Measurements from ENCODE around the gene SLC17A8. TPM values are rescaled to one million over a fixed set of nuclear protein-coding genes. Genes with fewer than 3 reads are reported as not detected.
"Not testable (repeated sequence)": the region's sequence is repeated elsewhere in the genome, so short reads cannot be mapped to it uniquely, and the experiment has no call there.

Gene SLC17A8
- total RNA-seq, 1 donor from 2014 or later, result not detected

GRCh38 chr12:100337299-100337698 is 19.6 kb upstream of the SLC17A8 start:
- H3K36me3 Mint-ChIP-seq (ENCODE audit: low read depth, unreplicated experiment), result peaks cover 2% of the 10 kb centered on the region
- Histone ChIP-seq H3K36me3 (ENCODE audit: insufficient read depth, low read length) (peaks cover 23% of the 10 kb centered on the region), H3K79me2 (ENCODE audit: insufficient read depth, low read length) (no peaks in the 10 kb centered on the region), H2AFZ (ENCODE audit: low read depth, low read length) (no peak overlapping the region), H3K9me3 (ENCODE audit: insufficient read depth, low read depth, low read length) (no peaks in the 10 kb centered on the region), H3K27ac (ENCODE audit: low read depth, low read length) (no peak overlapping the region), H3K4me1 (ENCODE audit: insufficient read depth, low read length) (no peaks in the 10 kb centered on the region), H3K4me3 (ENCODE audit: insufficient read depth, low read depth, low read length) (no peak overlapping the region), H3K4me2 (ENCODE audit: low read length) (no peak overlapping the region), H3K27me3 (ENCODE audit: insufficient read depth, low read length) (no peaks in the 10 kb centered on the region), H4K20me1 (ENCODE audit: insufficient read depth, low read length) (no peaks in the 10 kb centered on the region), H3K9ac (ENCODE audit: low read length) (no peak overlapping the region)
- FAIRE-seq (no peak), DNase-seq (ENCODE audit: low read depth) (no peak)
- H3K27ac Mint-ChIP-seq (ENCODE audit: unreplicated experiment), result no peak overlapping the region
- H3K4me3 Mint-ChIP-seq (ENCODE audit: unreplicated experiment), result no peak overlapping the region
- no peaks in the 10 kb centered on the region for H3K27me3 Mint-ChIP-seq (ENCODE audit: low read depth, unreplicated experiment)
- TF ChIP-seq CTCF (IDR thresholded peaks at IDR 0.05; ENCODE audit: insufficient read depth, low read depth, low read length), result no peak
- TF ChIP-seq EZH2 (IDR thresholded peaks at IDR 0.05; ENCODE audit: insufficient read depth, low read length), result no peak
- H3K9me3 Mint-ChIP-seq (ENCODE audit: unreplicated experiment), result no peaks in the 10 kb centered on the region
- H3K4me1 Mint-ChIP-seq (ENCODE audit: low read depth, unreplicated experiment), result no peaks in the 10 kb centered on the region

GRCh38 chr12:100337727-100338126 is 19.1 kb upstream of the SLC17A8 start:
- no peak overlapping the region for H3K27ac ChIP-seq (ENCODE audit: low read depth, low read length)
- H3K4me2 ChIP-seq (ENCODE audit: low read length), result no peak overlapping the region
- H3K27ac Mint-ChIP-seq (ENCODE audit: unreplicated experiment), result no peak overlapping the region
- H4K20me1 ChIP-seq (ENCODE audit: insufficient read depth, low read length), result no peaks in the 10 kb centered on the region
- no peaks in the 10 kb centered on the region for H3K9me3 ChIP-seq (ENCODE audit: insufficient read depth, low read depth, low read length)
- H3K9ac ChIP-seq (ENCODE audit: low read length), result no peak overlapping the region
- no peaks in the 10 kb centered on the region for H3K4me1 Mint-ChIP-seq (ENCODE audit: low read depth, unreplicated experiment)
- no peak overlapping the region for H2AFZ ChIP-seq (ENCODE audit: low read depth, low read length)
- peaks cover 2% of the 10 kb centered on the region for H3K36me3 Mint-ChIP-seq (ENCODE audit: low read depth, unreplicated experiment)
- no peaks in the 10 kb centered on the region for H3K27me3 ChIP-seq (ENCODE audit: insufficient read depth, low read length)
- no peaks in the 10 kb centered on the region for H3K79me2 ChIP-seq (ENCODE audit: insufficient read depth, low read length)
- H3K36me3 ChIP-seq (ENCODE audit: insufficient read depth, low read length), result peaks cover 23% of the 10 kb centered on the region
- no peak for DNase-seq (ENCODE audit: low read depth)
- no peak overlapping the region for H3K4me3 ChIP-seq (ENCODE audit: insufficient read depth, low read depth, low read length)
- TF ChIP-seq EZH2 (IDR thresholded peaks at IDR 0.05; ENCODE audit: insufficient read depth, low read length) (no peak), CTCF (IDR thresholded peaks at IDR 0.05; ENCODE audit: insufficient read depth, low read depth, low read length) (no peak)
- no peaks in the 10 kb centered on the region for H3K4me1 ChIP-seq (ENCODE audit: insufficient read depth, low read length)
- H3K9me3 Mint-ChIP-seq (ENCODE audit: unreplicated experiment), result no peaks in the 10 kb centered on the region
- no peaks in the 10 kb centered on the region for H3K27me3 Mint-ChIP-seq (ENCODE audit: low read depth, unreplicated experiment)
- H3K4me3 Mint-ChIP-seq (ENCODE audit: unreplicated experiment), result no peak overlapping the region
- FAIRE-seq, result no peak

- no peaks in the 10 kb centered on the region for H3K27me3 ChIP-seq (ENCODE audit: insufficient read depth, low read length)
- H3K4me3 ChIP-seq (ENCODE audit: insufficient read depth, low read depth, low read length), result no peak overlapping the region
- TF ChIP-seq CTCF (IDR thresholded peaks at IDR 0.05; ENCODE audit: insufficient read depth, low read depth, low read length), result no peak
- no peaks in the 10 kb centered on the region for H3K79me2 ChIP-seq (ENCODE audit: insufficient read depth, low read length)
- Mint-ChIP-seq H3K36me3 (ENCODE audit: low read depth, unreplicated experiment) (peaks cover 2% of the 10 kb centered on the region), H3K27me3 (ENCODE audit: low read depth, unreplicated experiment) (no peaks in the 10 kb centered on the region), H3K4me3 (ENCODE audit: unreplicated experiment) (no peak overlapping the region), H3K27ac (ENCODE audit: unreplicated experiment) (no peak overlapping the region), H3K9me3 (ENCODE audit: unreplicated experiment) (no peaks in the 10 kb centered on the region), H3K4me1 (ENCODE audit: low read depth, unreplicated experiment) (no peaks in the 10 kb centered on the region)
- no peaks in the 10 kb centered on the region for H4K20me1 ChIP-seq (ENCODE audit: insufficient read depth, low read length)
- H3K27ac ChIP-seq (ENCODE audit: low read depth, low read length), result no peak overlapping the region
- H2AFZ ChIP-seq (ENCODE audit: low read depth, low read length), result no peak overlapping the region
- no peak for FAIRE-seq
- no peak for DNase-seq (ENCODE audit: low read depth)
- H3K4me1 ChIP-seq (ENCODE audit: insufficient read depth, low read length), result no peaks in the 10 kb centered on the region
- no peak overlapping the region for H3K4me2 ChIP-seq (ENCODE audit: low read length)
- no peaks in the 10 kb centered on the region for H3K9me3 ChIP-seq (ENCODE audit: insufficient read depth, low read depth, low read length)
- H3K9ac ChIP-seq (ENCODE audit: low read length), result no peak overlapping the region
- peaks cover 23% of the 10 kb centered on the region for H3K36me3 ChIP-seq (ENCODE audit: insufficient read depth, low read length)
These were observed 17.8 kb upstream of the SLC17A8 start for GRCh38 chr12:100339071-100339470.

GRCh38 chr12:100342897-100343296 is 14.0 kb upstream of the SLC17A8 start:
- not testable (repeated sequence) for H3K4me2 ChIP-seq (ENCODE audit: low read length); H3K27ac ChIP-seq (ENCODE audit: low read depth, low read length); H3K4me1 Mint-ChIP-seq (ENCODE audit: low read depth, unreplicated experiment); H2AFZ ChIP-seq (ENCODE audit: low read depth, low read length); H3K36me3 Mint-ChIP-seq (ENCODE audit: low read depth, unreplicated experiment); H3K27me3 Mint-ChIP-seq (ENCODE audit: low read depth, unreplicated experiment); H3K27me3 ChIP-seq (ENCODE audit: insufficient read depth, low read length); H3K27ac Mint-ChIP-seq (ENCODE audit: unreplicated experiment); FAIRE-seq; H3K36me3 ChIP-seq (ENCODE audit: insufficient read depth, low read length); H3K4me3 Mint-ChIP-seq (ENCODE audit: unreplicated experiment); H3K9me3 Mint-ChIP-seq (ENCODE audit: unreplicated experiment); H3K9ac ChIP-seq (ENCODE audit: low read length); H3K9me3 ChIP-seq (ENCODE audit: insufficient read depth, low read depth, low read length); H3K4me3 ChIP-seq (ENCODE audit: insufficient read depth, low read depth, low read length); H4K20me1 ChIP-seq (ENCODE audit: insufficient read depth, low read length); H3K4me1 ChIP-seq (ENCODE audit: insufficient read depth, low read length); H3K79me2 ChIP-seq (ENCODE audit: insufficient read depth, low read length); DNase-seq (ENCODE audit: low read depth)

Measured in astrocyte (in vitro differentiated cells and primary cell).